Cardiac muscle cell (in vitro differentiated cells and primary cell): ENCODE measurements around the gene EOLA1. TPM values are rescaled to one million over a fixed set of nuclear protein-coding genes. Genes with fewer than 3 reads are reported as not detected.
A peak's percentile ranks its signal among the peaks of the same experiment; 100 is the strongest.
"Not testable (repeated sequence)": the region's sequence is repeated elsewhere in the genome, so short reads cannot be mapped to it uniquely, and the experiment has no call there.

Experiments used
- DNase-seq, 2 donors: peaks; one replicate each; pipeline versions ENCODE4 v3.0.0 to v3.0.0-alpha.2; 2010 to 2017; ENCODE audit warnings: low read depth in 1 of 2, low spot score in 1 of 2
- H3K27ac ChIP-seq: fragments of 200-600 bp; sonication (generic); 2 replicates; pipeline ENCODE4 v1.5.1; 2016
- H3K27me3 ChIP-seq: fragments of 200-600 bp; sonication (generic); 2 replicates; pipeline ENCODE4 v1.6.0; 2016; ENCODE audit warnings: control low read depth
- H3K36me3 ChIP-seq: fragments of 200-600 bp; sonication (generic); 2 replicates; pipeline ENCODE4 v1.5.1; 2016; ENCODE audit warnings: control low read depth
- H3K4me1 ChIP-seq: fragments of 200-600 bp; sonication (generic); 2 replicates; pipeline ENCODE4 v1.8.1; 2017; ENCODE audit warnings: low read depth, mild to moderate bottlenecking, mixed run types
- H3K4me3 ChIP-seq: fragments of 200-600 bp; sonication (generic); 2 replicates; pipeline ENCODE4 v1.5.1; 2016; ENCODE audit warnings: mild to moderate bottlenecking
- H3K9me3 ChIP-seq: fragments of 200-600 bp; sonication (generic); 2 replicates; pipeline ENCODE4 v1.5.1; 2017; ENCODE audit warnings: low read depth, mild to moderate bottlenecking, control low read depth
- polyA plus RNA-seq: library from polyadenylated mRNA; unstranded; fragments of >200 nt; fragmentation: Nextera tagmentation; extraction: Ambion mirVana; gene quantifications from 2 replicates; pipeline ENCODE4 v1.2.1, GENCODE V29; 2016
- total RNA-seq: library from RNA; depleted of rRNA; stranded (reverse); fragments of >200 nt; gene quantifications from 2 replicates; pipeline ENCODE4 v1.2.3, GENCODE V29; 2016
- TF ChIP-seq, protein P1 (sequence below): IDR thresholded peaks from 2 replicates; pipeline ENCODE4 v1.5.1; 2012; ENCODE audit warnings: low read depth, mild to moderate bottlenecking, low read length

Gene EOLA1
- total and polyA plus RNA-seq, 2 experiments from 2014 or later, result 14.2 to 15.1 TPM

DNA sequence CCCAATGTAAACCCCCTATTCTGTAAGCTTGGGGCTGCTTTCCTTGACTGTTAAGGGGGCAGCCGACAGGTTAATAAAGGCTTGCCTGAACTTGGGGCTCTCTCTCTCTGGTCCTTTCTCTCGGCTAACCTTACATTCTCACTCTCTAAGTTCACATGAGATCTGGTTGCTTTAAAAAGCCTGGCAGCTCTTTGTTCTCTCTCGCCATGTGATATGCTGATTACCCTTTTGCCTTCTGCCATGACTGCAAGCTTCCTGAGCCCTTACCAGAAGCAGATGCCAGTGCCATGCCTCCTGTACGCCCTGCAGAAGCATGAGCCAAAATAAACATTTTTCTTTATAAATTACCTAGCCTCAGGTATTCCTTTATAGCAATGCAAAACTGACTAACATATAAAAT, 14.4 kb downstream of the EOLA1 start:
- H3K36me3 ChIP-seq, H3K27me3 ChIP-seq, H3K4me3 ChIP-seq, H3K4me1 ChIP-seq, H3K27ac ChIP-seq, H3K9me3 ChIP-seq, DNase-seq: not testable (repeated sequence)

DNA sequence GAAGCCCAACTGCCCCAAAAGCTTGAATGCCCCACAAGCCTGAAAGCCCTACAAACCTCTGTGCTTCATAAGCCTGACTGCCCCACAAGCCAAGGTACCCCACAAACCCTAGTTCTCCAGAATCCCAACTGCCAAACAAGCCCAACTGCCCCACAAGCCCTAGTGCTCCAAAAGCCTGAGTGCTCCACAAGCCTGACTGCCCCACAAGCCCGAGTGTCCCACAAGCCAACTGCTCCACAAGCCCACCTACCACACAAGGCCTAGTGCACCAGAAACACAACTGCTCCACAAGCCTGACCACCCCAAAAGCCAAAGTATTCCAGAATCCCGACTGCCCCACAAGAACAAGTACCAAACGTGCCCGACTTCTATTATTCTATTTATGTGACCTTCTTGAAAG, 22.5 kb downstream of the EOLA1 start:
- H3K4me1 ChIP-seq, result no peaks in the 10 kb centered on the region
- TF ChIP-seq, protein P1, sequence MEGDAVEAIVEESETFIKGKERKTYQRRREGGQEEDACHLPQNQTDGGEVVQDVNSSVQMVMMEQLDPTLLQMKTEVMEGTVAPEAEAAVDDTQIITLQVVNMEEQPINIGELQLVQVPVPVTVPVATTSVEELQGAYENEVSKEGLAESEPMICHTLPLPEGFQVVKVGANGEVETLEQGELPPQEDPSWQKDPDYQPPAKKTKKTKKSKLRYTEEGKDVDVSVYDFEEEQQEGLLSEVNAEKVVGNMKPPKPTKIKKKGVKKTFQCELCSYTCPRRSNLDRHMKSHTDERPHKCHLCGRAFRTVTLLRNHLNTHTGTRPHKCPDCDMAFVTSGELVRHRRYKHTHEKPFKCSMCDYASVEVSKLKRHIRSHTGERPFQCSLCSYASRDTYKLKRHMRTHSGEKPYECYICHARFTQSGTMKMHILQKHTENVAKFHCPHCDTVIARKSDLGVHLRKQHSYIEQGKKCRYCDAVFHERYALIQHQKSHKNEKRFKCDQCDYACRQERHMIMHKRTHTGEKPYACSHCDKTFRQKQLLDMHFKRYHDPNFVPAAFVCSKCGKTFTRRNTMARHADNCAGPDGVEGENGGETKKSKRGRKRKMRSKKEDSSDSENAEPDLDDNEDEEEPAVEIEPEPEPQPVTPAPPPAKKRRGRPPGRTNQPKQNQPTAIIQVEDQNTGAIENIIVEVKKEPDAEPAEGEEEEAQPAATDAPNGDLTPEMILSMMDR, result no peak
- H3K9me3 ChIP-seq, result no peaks in the 10 kb centered on the region
- no peaks in the 10 kb centered on the region for H3K36me3 ChIP-seq
- no peaks in the 10 kb centered on the region for H3K27me3 ChIP-seq
- no peak overlapping the region for H3K4me3 ChIP-seq
- no peak for DNase-seq
- no peak overlapping the region for H3K27ac ChIP-seq

- TF ChIP-seq, protein P1, result no peak
- no peaks in the 10 kb centered on the region for H3K4me1 ChIP-seq
- no peak overlapping the region for H3K4me3 ChIP-seq
- no peak overlapping the region for H3K27ac ChIP-seq
- H3K27me3 ChIP-seq, result no peaks in the 10 kb centered on the region
- H3K36me3 ChIP-seq, result no peaks in the 10 kb centered on the region
- H3K9me3 ChIP-seq, result no peaks in the 10 kb centered on the region
- DNase-seq, result no peak
Measured at GRCh38 chrX:149567621-149568417, 27.0 kb downstream of the EOLA1 start.

- no peak overlapping the region for H3K27ac ChIP-seq
- no peaks in the 10 kb centered on the region for H3K4me1 ChIP-seq
- TF ChIP-seq, protein P1, result no peak
- H3K9me3 ChIP-seq, result no peaks in the 10 kb centered on the region
- H3K36me3 ChIP-seq, result no peaks in the 10 kb centered on the region
- DNase-seq, result no peak
- no peak overlapping the region for H3K4me3 ChIP-seq
- no peaks in the 10 kb centered on the region for H3K27me3 ChIP-seq
Measured at GRCh38 chrX:149568701-149569296, 28.0 kb downstream of the EOLA1 start.

- Histone ChIP-seq H3K36me3 (no peaks in the 10 kb centered on the region), H3K4me3 (no peak overlapping the region), H3K4me1 (no peaks in the 10 kb centered on the region), H3K9me3 (no peaks in the 10 kb centered on the region), H3K27ac (no peak overlapping the region), H3K27me3 (no peaks in the 10 kb centered on the region)
- DNase-seq, result no peak
- TF ChIP-seq, protein P1, result no peak
Measured at GRCh38 chrX:149569770-149570169, 29.0 kb downstream of the EOLA1 start.

DNA sequence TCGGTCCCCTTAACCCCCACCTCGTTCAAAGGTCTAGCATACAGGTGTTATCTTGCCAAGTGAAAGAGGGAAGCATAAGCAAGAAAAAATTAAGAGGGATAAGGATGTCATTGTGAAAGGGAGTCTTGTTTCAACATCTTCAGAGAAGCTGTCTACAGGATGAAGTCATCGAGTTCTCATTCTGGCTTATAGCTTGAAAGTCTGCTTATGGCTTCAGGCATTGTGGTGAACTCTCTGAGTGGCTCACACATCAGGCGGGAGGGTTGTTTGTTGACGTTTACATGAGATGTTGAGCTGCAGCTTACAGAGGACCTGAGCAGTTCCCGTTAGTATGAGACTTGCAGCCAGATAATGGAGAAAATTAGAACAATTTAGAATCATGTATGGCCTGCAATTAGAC, 29.9 kb downstream of the EOLA1 start:
- no peaks in the 10 kb centered on the region for H3K9me3 ChIP-seq
- DNase-seq, result peak in 1 of 2 donors; percentile 63
- no peaks in the 10 kb centered on the region for H3K36me3 ChIP-seq
- no peak overlapping the region for H3K27ac ChIP-seq
- H3K4me1 ChIP-seq, result no peaks in the 10 kb centered on the region
- TF ChIP-seq, protein P1, result no peak
- H3K27me3 ChIP-seq, result no peaks in the 10 kb centered on the region
- no peak overlapping the region for H3K4me3 ChIP-seq
